Right atrium auricular region (tissue), 2 donors: ENCODE data around the gene JPH3. TPM values are rescaled to one million over a fixed set of nuclear protein-coding genes. Genes with fewer than 3 reads are reported as not detected.

Experiments used
- DNase-seq: peaks from one replicate; pipeline ENCODE4 v3.0.0-alpha.2; 2019; ENCODE audit warnings: low spot score
- H3K27ac ChIP-seq, 2 donors: fragments of 200-600 bp; sonication (generic); 1 replicate in 1 of 2; 2 replicates in 1 of 2; pipeline ENCODE4 v1.5.1; 2016 to 2019
- H3K27me3 ChIP-seq, 2 donors: fragments of 200-600 bp; sonication (generic); one replicate each; pipeline versions ENCODE4 v1.5.1 to v1.6.0; 2017 to 2019
- H3K36me3 ChIP-seq: fragments of 200-600 bp; sonication (generic); one replicate; pipeline ENCODE4 v1.5.1; 2016
- H3K4me1 ChIP-seq, 2 donors: fragments of 200-600 bp; sonication (generic); one replicate each; pipeline versions ENCODE4 v1.5.1 to v1.6.0; 2017 to 2019
- H3K4me3 ChIP-seq, 2 donors: fragments of 200-600 bp; sonication (generic); 1 replicate in 1 of 2; 2 replicates in 1 of 2; pipeline ENCODE4 v1.5.1; 2017 to 2019; ENCODE audit warnings: mild to moderate bottlenecking in 1 of 2, moderate library complexity in 1 of 2
- H3K9me3 ChIP-seq, 2 donors: fragments of 200-600 bp; sonication (generic); one replicate each; pipeline ENCODE4 v1.5.1; 2019
- CTCF ChIP-seq, 2 donors: fragments of 200-600 bp; sonication (generic); IDR thresholded peaks; one replicate each; pipeline ENCODE4 v1.5.1; 2019; ENCODE audit warnings: antibody characterized with exemption in 2 of 2
- total RNA-seq, 2 donors: library from RNA; depleted of rRNA; stranded (reverse); fragments of >200 nt; gene quantifications; one replicate each; pipeline ENCODE4 v1.1.0, GENCODE V29; 2016

JPH3 gene
- total RNA-seq, 2 donors from 2014 or later = 0.08 to 0.11 TPM

GRCh38 chr16:87583453-87584131 lies 18.7 kb upstream of the JPH3 start:
- H3K9me3 ChIP-seq = no peaks in the 10 kb centered on the region
- peaks cover 0 to 17% of the 10 kb centered on the region in 2 donors for H3K4me1 ChIP-seq
- DNase-seq = no peak
- H3K36me3 ChIP-seq = no peaks in the 10 kb centered on the region
- TF ChIP-seq CTCF (IDR thresholded peaks at IDR 0.05) = no peak
- H3K27ac ChIP-seq = no peak overlapping the region
- no peak overlapping the region for H3K4me3 ChIP-seq
- no peaks in the 10 kb centered on the region for H3K27me3 ChIP-seq

GRCh38 chr16:87584271-87584670 lies 18.0 kb upstream of the JPH3 start:
- no peaks in the 10 kb centered on the region for H3K9me3 ChIP-seq
- no peak for TF ChIP-seq CTCF (IDR thresholded peaks at IDR 0.05)
- H3K27ac ChIP-seq = no peak overlapping the region
- peaks cover 0 to 17% of the 10 kb centered on the region in 2 donors for H3K4me1 ChIP-seq
- no peak for DNase-seq
- no peaks in the 10 kb centered on the region for H3K36me3 ChIP-seq
- H3K27me3 ChIP-seq = no peaks in the 10 kb centered on the region
- H3K4me3 ChIP-seq = no peak overlapping the region

- Histone ChIP-seq H3K36me3 (no peaks in the 10 kb centered on the region), H3K4me1 (peaks cover 0 to 17% of the 10 kb centered on the region in 2 donors), H3K27ac (no peak overlapping the region), H3K9me3 (no peaks in the 10 kb centered on the region), H3K4me3 (no peak overlapping the region), H3K27me3 (no peaks in the 10 kb centered on the region)
- no peak for TF ChIP-seq CTCF (IDR thresholded peaks at IDR 0.05)
- no peak for DNase-seq
These were observed 17.3 kb upstream of the JPH3 start for GRCh38 chr16:87584975-87585374.

GRCh38 chr16:87585442-87586200 lies 16.7 kb upstream of the JPH3 start:
- no peak overlapping the region for H3K4me3 ChIP-seq
- no peaks in the 10 kb centered on the region for H3K27me3 ChIP-seq
- peaks cover 0 to 17% of the 10 kb centered on the region in 2 donors for H3K4me1 ChIP-seq
- no peaks in the 10 kb centered on the region for H3K36me3 ChIP-seq
- H3K9me3 ChIP-seq = no peaks in the 10 kb centered on the region
- no peak for DNase-seq
- no peak overlapping the region for H3K27ac ChIP-seq
- TF ChIP-seq CTCF (IDR thresholded peaks at IDR 0.05) = no peak

GRCh38 chr16:87586201-87586782 lies 16.0 kb upstream of the JPH3 start:
- no peaks in the 10 kb centered on the region for H3K27me3 ChIP-seq
- no peak overlapping the region for H3K4me3 ChIP-seq
- no peaks in the 10 kb centered on the region for H3K36me3 ChIP-seq
- H3K9me3 ChIP-seq = no peaks in the 10 kb centered on the region
- no peak overlapping the region for H3K27ac ChIP-seq
- no peak for DNase-seq
- TF ChIP-seq CTCF (IDR thresholded peaks at IDR 0.05) = no peak
- peaks cover 0 to 16% of the 10 kb centered on the region in 2 donors for H3K4me1 ChIP-seq
